K562 (cell line): Measurements from ENCODE around the gene BCAP31. TPM values are rescaled to one million over a fixed set of nuclear protein-coding genes. Genes with fewer than 3 reads are reported as not detected.
A peak's percentile ranks its signal among the peaks of the same experiment; 100 is the strongest.

Experiments
- ATAC-seq: fragments of 200-7000 bp; cut with Tn5 transposase; 3 replicates; pipeline ENCODE4 v1.9.1; 2020; ENCODE audit warnings: moderate library complexity
- BruUV-seq: library from RNA; stranded (reverse); fragments of 400-500 nt; replicated peaks from 2 replicates; lab custom pipeline; 2021; lab: Mats Ljungman, UMichigan
- CTCF ChIA-PET: fragments of 300-600 bp; formaldehyde crosslinking; extraction: SDS; loops from one replicate; lab custom pipeline; 2021; ENCODE audit warnings: low intra/inter-chr PET ratio; lab: Yijun Ruan, JAX
- POLR2A ChIA-PET: fragments of 300-600, 350-650 bp; sonication (Branson Sonifier 250); formaldehyde crosslinking; extraction: SDS; loops from one replicate; lab custom pipeline; 2021; ENCODE audit warnings: antibody characterized with exemption, inconsistent platforms; lab: Yijun Ruan, JAX
- DNase-seq, 4 experiments: peaks; one replicate each; pipeline versions ENCODE4 v3.0.0 to v3.0.0-alpha.2; 2011 to 2018; ENCODE audit warnings: low spot score in 3 of 4, mixed read lengths in 3 of 4; ENCODE audit errors: extremely low read depth in 1 of 4
- FAIRE-seq: peaks from 2 replicates; lab custom pipeline; 2011; peaks lifted over from hg19 to GRCh38; lab: Jason Lieb, UNC
- H2AFZ ChIP-seq: 2 replicates; pipeline ENCODE4 v1.6.0; 2011; ENCODE audit warnings: low read depth, low read length, control low read depth, inconsistent platforms
- H3K27ac ChIP-seq: fragments of 200-600 bp; 3 replicates; pipeline ENCODE4 v1.8.0; 2011; ENCODE audit warnings: low read depth, mild to moderate bottlenecking, control low read depth, inconsistent platforms, low read length, moderate library complexity, mixed read lengths; ENCODE audit errors: extremely low read depth
- H3K27me3 ChIP-seq, 2 experiments: fragments of 300-600 bp in 1 of 2; 2 replicates in 1 of 2; 3 replicates in 1 of 2; pipeline versions ENCODE4 v1.6.0 to v1.8.0; 2011; ENCODE audit warnings: inconsistent platforms in 2 of 2, low read length in 2 of 2, mild to moderate bottlenecking in 1 of 2, mixed read lengths in 1 of 2, moderate library complexity in 1 of 2; ENCODE audit not compliant: control insufficient read depth in 2 of 2, insufficient read depth in 2 of 2
- H3K36me3 ChIP-seq: fragments of 300-600 bp; 3 replicates; pipeline ENCODE4 v1.8.0; 2011; ENCODE audit warnings: mild to moderate bottlenecking, low read length, inconsistent platforms; ENCODE audit not compliant: control insufficient read depth, insufficient read depth
- H3K4me1 ChIP-seq, 2 experiments: fragments of 200-600 bp in 1 of 2; replicated peaks in 1 of 2; 2 replicates in 1 of 2; 3 replicates in 1 of 2; pipeline versions ENCODE4 v1.5.1 to v1.8.0; 2011; ENCODE audit warnings: inconsistent platforms in 2 of 2, low read length in 2 of 2, mild to moderate bottlenecking in 1 of 2, mixed read lengths in 1 of 2, moderate library complexity in 1 of 2; ENCODE audit not compliant: control insufficient read depth in 2 of 2, insufficient read depth in 2 of 2
- H3K4me2 ChIP-seq: 2 replicates; pipeline ENCODE4 v1.6.1; 2011; ENCODE audit warnings: low read length, control low read depth, inconsistent platforms, mixed read lengths; ENCODE audit not compliant: insufficient read depth
- H3K4me3 ChIP-seq: fragments of 200-600 bp; sonication (generic), shearing (Covaris generic); 2 replicates; pipeline ENCODE4 v1.5.1; 2016; ENCODE audit warnings: control low read depth, inconsistent platforms
- H3K79me2 ChIP-seq: fragments of 200-600 bp; 3 replicates; pipeline ENCODE4 v1.8.0; 2011; ENCODE audit warnings: low read length, inconsistent platforms; ENCODE audit not compliant: control insufficient read depth, insufficient read depth
- H3K9ac ChIP-seq, 2 experiments: 2 replicates each; pipeline versions ENCODE4 v1.6.0 to v1.6.1; 2011; ENCODE audit warnings: low read depth in 2 of 2, low read length in 2 of 2, control low read depth in 1 of 2, inconsistent platforms in 1 of 2, mild to moderate bottlenecking in 1 of 2, mixed read lengths in 1 of 2; ENCODE audit not compliant: insufficient read depth in 1 of 2
- H3K9me1 ChIP-seq: one replicate; pipeline ENCODE4 v1.6.0; 2011; ENCODE audit warnings: inconsistent platforms, mild to moderate bottlenecking, low read length, moderate library complexity; ENCODE audit not compliant: control insufficient read depth, insufficient read depth
- H3K9me3 ChIP-seq: replicated peaks from 2 replicates; pipeline ENCODE4 v1.5.1; 2011; ENCODE audit warnings: low read depth, low read length, inconsistent platforms; ENCODE audit not compliant: control insufficient read depth, insufficient read depth
- H4K20me1 ChIP-seq: replicated peaks from 2 replicates; pipeline ENCODE4 v1.6.1; 2011; ENCODE audit warnings: low read length, inconsistent platforms, mixed read lengths; ENCODE audit not compliant: control insufficient read depth, insufficient read depth
- KLF10 ChIP-seq: fragments of 250-450 bp; sonication (Bioruptor Pico); IDR thresholded peaks from 2 replicates; pipeline ENCODE4 v1.6.1; 2021; ENCODE audit warnings: matching md5 sums
- RBM15 ChIP-seq: fragments of 200-400 bp; formaldehyde crosslinking; IDR thresholded peaks from 2 replicates; pipeline ENCODE4 v1.6.1; 2018; ENCODE audit warnings: mild to moderate bottlenecking, low read length, moderate library complexity; ENCODE audit not compliant: insufficient read depth
- SP2 ChIP-seq: IDR thresholded peaks from 2 replicates; pipeline ENCODE4 v1.6.1; 2011; ENCODE audit warnings: mild to moderate bottlenecking, low read depth, low read length, moderate library complexity; ENCODE audit not compliant: poor library complexity, severe bottlenecking; ENCODE audit errors: extremely low read depth
- SRSF3 ChIP-seq: fragments of 200-400 bp; formaldehyde crosslinking; IDR thresholded peaks from 2 replicates; pipeline ENCODE4 v1.6.1; 2016; ENCODE audit warnings: mild to moderate bottlenecking, low read length, moderate library complexity; ENCODE audit not compliant: insufficient read depth
- WGBS: fragments of 100-300 bp; shearing (Covaris generic); methylation state at CpG from one replicate; pipeline ENCODE4 v1.1.6; 2016; ENCODE audit warnings: low coverage, mixed read lengths; ENCODE audit not compliant: insufficient coverage; ENCODE audit errors: missing lambda C conversion rate; 5-methylcytosine and 5-hydroxymethylcytosine counted together
- in situ Hi-C: fragments of 300-500 bp; cut with MboI; formaldehyde crosslinking; loops from 4 replicates; pipeline ENCODE4 v1.15.0; 2018; ENCODE audit warnings: inconsistent platforms, mixed read lengths
- intact Hi-C: fragments of 100-400 bp; cut with micrococcal nuclease; formaldehyde crosslinking; loops from 2 replicates; pipeline ENCODE4 v1.14.2; 2022
- polyA plus RNA-seq, 8 experiments: library from polyadenylated mRNA; depleted of rRNA in 4 of 8; stranded (reverse) in 5 of 8; unstranded in 3 of 8; fragments of >200 nt; fragmentation: Nextera tagmentation in 2 of 8; fragmentation: Illumina TruSeq in 1 of 8; extraction: Ambion mirVana in 2 of 8; extraction: Trizol in 1 of 8; gene quantifications; 2 replicates each; pipeline versions ENCODE4 v1.2.1 to v1.2.3, GENCODE V29; 2011 to 2014; ENCODE audit warnings: inconsistent platforms in 1 of 8, missing spikeins in 1 of 8
- total RNA-seq, 7 experiments: library from RNA; depleted of rRNA in 6 of 7; stranded (reverse); fragments of >200 nt in 6 of 7; fragmentation: Illumina TruSeq in 2 of 7; extraction: Trizol in 2 of 7; gene quantifications; 2 replicates each; pipeline versions ENCODE4 v1.2.1 to v1.2.3, GENCODE V29; 2011 to 2021; ENCODE audit warnings: low replicate concordance in 1 of 7
- TF ChIP-seq, protein P1 (sequence below): fragments of 450-650 bp; formaldehyde crosslinking; IDR thresholded peaks from 2 replicates; pipeline ENCODE4 v1.4.0; 2022; ENCODE audit warnings: missing genetic modification characterization
- TF ChIP-seq, protein P2 (sequence below): sonication (generic); formaldehyde crosslinking; IDR thresholded peaks from 2 replicates; pipeline ENCODE4 v1.8.1; 2022; ENCODE audit warnings: missing genetic modification reagents
- TF ChIP-seq, protein P3 (sequence below): IDR thresholded peaks from 2 replicates; pipeline ENCODE4 v1.6.1; 2016; ENCODE audit warnings: missing genetic modification characterization, missing compliant biosample characterization
- TF ChIP-seq, protein P4 (sequence below), 2 experiments: fragments of 450-650 bp; formaldehyde crosslinking in 1 of 2; IDR thresholded peaks; 2 replicates each; pipeline versions ENCODE4 v1.4.0 to v1.6.1; 2014 to 2020; ENCODE audit warnings: mild to moderate bottlenecking in 2 of 2, borderline replicate concordance in 1 of 2, low read depth in 1 of 2

Gene BCAP31
- total and polyA plus RNA-seq, 9 of the 15 experiments (the other 6 are each of a cell fraction or from before 2014, with no cell fraction given): 156 to 683 (median 188) TPM

DNA sequence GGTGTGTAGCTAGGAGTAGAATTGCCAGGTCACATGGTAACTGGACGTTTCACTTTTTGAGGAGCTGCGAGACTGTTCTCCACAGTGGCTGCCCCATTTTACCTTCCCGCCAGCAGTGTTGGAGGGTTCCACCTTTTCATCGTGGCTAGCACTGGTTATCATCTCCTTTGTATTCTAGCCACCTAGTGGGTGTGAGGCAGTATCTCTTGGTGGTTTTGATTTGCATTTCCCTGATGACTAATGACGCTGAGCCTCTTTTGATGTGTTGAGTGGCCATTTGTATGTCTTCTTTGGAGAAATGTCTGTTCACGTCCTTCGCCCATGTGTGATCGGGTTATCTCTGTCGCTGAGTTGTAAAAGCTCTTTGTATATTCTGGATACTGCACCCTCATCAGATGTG lies 11.1 kb upstream of the BCAP31 start:
- POLR2A ChIA-PET: no interaction called here
- H2AFZ ChIP-seq: no peak overlapping the region
- intact Hi-C loops: no loop called here
- no peaks in the 10 kb centered on the region; the same call in 2 of the 3 replicates for H3K36me3 ChIP-seq
- BruUV-seq: no TSS peak
- no peaks in the 10 kb centered on the region for H3K9me1 ChIP-seq
- H3K27ac ChIP-seq: no peak overlapping the region
- H4K20me1 ChIP-seq: no peaks in the 10 kb centered on the region
- 6% methylated on average over 9 of the region's 9 CpGs for WGBS
- H3K4me1 ChIP-seq: peaks cover 8 to 39% of the 10 kb centered on the region in 2 experiments; a peak in 4 of 5 replicates
- ATAC-seq (peak; percentile 90), DNase-seq (peak in 3 of 4 experiments; percentile 28 to 65 (median 35)), FAIRE-seq (peak; percentile 96)
- H3K4me3 ChIP-seq: no peak overlapping the region
- CTCF ChIA-PET: interaction anchor here (0.6 kb wide), 1 partner anchor 284 kb away, joined by 3 read pairs; no protein-coding TSS in a partner anchor
- H3K79me2 ChIP-seq: no peaks in the 10 kb centered on the region
- H3K27me3 ChIP-seq: no peaks in the 10 kb centered on the region
- H3K9me3 ChIP-seq: 0 out of 2 replicates have a peak, but pooled peaks cover 2% of the 10 kb centered on the region
- H3K9ac ChIP-seq: no peak overlapping the region
- H3K4me2 ChIP-seq: no peak overlapping the region; the same call in 1 of the 2 replicates
- in situ Hi-C loops: no loop called here
- TF ChIP-seq, protein P1, sequence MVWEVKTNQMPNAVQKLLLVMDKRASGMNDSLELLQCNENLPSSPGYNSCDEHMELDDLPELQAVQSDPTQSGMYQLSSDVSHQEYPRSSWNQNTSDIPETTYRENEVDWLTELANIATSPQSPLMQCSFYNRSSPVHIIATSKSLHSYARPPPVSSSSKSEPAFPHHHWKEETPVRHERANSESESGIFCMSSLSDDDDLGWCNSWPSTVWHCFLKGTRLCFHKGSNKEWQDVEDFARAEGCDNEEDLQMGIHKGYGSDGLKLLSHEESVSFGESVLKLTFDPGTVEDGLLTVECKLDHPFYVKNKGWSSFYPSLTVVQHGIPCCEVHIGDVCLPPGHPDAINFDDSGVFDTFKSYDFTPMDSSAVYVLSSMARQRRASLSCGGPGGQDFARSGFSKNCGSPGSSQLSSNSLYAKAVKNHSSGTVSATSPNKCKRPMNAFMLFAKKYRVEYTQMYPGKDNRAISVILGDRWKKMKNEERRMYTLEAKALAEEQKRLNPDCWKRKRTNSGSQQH (CRISPR knock-in tag): no peak
- TF ChIP-seq SP2: no peak
- no peak for TF ChIP-seq KLF10
- TF ChIP-seq RBM15: no peak
- TF ChIP-seq, protein P2, sequence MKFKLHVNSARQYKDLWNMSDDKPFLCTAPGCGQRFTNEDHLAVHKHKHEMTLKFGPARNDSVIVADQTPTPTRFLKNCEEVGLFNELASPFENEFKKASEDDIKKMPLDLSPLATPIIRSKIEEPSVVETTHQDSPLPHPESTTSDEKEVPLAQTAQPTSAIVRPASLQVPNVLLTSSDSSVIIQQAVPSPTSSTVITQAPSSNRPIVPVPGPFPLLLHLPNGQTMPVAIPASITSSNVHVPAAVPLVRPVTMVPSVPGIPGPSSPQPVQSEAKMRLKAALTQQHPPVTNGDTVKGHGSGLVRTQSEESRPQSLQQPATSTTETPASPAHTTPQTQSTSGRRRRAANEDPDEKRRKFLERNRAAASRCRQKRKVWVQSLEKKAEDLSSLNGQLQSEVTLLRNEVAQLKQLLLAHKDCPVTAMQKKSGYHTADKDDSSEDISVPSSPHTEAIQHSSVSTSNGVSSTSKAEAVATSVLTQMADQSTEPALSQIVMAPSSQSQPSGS (CRISPR knock-in tag): no peak
- TF ChIP-seq, protein P3, sequence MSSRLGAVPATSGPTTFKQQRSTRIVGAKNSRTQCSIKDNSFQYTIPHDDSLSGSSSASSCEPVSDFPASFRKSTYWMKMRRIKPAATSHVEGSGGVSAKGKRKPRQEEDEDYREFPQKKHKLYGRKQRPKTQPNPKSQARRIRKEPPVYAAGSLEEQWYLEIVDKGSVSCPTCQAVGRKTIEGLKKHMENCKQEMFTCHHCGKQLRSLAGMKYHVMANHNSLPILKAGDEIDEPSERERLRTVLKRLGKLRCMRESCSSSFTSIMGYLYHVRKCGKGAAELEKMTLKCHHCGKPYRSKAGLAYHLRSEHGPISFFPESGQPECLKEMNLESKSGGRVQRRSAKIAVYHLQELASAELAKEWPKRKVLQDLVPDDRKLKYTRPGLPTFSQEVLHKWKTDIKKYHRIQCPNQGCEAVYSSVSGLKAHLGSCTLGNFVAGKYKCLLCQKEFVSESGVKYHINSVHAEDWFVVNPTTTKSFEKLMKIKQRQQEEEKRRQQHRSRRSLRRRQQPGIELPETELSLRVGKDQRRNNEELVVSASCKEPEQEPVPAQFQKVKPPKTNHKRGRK (tag): no peak
- TF ChIP-seq SRSF3: no peak
- TF ChIP-seq, protein P4, sequence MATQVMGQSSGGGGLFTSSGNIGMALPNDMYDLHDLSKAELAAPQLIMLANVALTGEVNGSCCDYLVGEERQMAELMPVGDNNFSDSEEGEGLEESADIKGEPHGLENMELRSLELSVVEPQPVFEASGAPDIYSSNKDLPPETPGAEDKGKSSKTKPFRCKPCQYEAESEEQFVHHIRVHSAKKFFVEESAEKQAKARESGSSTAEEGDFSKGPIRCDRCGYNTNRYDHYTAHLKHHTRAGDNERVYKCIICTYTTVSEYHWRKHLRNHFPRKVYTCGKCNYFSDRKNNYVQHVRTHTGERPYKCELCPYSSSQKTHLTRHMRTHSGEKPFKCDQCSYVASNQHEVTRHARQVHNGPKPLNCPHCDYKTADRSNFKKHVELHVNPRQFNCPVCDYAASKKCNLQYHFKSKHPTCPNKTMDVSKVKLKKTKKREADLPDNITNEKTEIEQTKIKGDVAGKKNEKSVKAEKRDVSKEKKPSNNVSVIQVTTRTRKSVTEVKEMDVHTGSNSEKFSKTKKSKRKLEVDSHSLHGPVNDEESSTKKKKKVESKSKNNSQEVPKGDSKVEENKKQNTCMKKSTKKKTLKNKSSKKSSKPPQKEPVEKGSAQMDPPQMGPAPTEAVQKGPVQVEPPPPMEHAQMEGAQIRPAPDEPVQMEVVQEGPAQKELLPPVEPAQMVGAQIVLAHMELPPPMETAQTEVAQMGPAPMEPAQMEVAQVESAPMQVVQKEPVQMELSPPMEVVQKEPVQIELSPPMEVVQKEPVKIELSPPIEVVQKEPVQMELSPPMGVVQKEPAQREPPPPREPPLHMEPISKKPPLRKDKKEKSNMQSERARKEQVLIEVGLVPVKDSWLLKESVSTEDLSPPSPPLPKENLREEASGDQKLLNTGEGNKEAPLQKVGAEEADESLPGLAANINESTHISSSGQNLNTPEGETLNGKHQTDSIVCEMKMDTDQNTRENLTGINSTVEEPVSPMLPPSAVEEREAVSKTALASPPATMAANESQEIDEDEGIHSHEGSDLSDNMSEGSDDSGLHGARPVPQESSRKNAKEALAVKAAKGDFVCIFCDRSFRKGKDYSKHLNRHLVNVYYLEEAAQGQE (IDR thresholded peaks at IDR 0.05; ENCODE audit: borderline replicate concordance): peak; percentile 20; the same call in 1 of the 2 replicates
- TF ChIP-seq, protein P4 (CRISPR knock-in tag; IDR thresholded peaks at IDR 0.05; ENCODE audit: low read depth): no peak
